SW 1271 (cell line): Measurements from ENCODE around the gene CNOT1.

Experiments used
- DNase-seq, 2 experiments: peaks; one replicate each; lab custom pipeline; 2025; lab: John Stamatoyannopoulos, UW

CNOT1 gene

DNA sequence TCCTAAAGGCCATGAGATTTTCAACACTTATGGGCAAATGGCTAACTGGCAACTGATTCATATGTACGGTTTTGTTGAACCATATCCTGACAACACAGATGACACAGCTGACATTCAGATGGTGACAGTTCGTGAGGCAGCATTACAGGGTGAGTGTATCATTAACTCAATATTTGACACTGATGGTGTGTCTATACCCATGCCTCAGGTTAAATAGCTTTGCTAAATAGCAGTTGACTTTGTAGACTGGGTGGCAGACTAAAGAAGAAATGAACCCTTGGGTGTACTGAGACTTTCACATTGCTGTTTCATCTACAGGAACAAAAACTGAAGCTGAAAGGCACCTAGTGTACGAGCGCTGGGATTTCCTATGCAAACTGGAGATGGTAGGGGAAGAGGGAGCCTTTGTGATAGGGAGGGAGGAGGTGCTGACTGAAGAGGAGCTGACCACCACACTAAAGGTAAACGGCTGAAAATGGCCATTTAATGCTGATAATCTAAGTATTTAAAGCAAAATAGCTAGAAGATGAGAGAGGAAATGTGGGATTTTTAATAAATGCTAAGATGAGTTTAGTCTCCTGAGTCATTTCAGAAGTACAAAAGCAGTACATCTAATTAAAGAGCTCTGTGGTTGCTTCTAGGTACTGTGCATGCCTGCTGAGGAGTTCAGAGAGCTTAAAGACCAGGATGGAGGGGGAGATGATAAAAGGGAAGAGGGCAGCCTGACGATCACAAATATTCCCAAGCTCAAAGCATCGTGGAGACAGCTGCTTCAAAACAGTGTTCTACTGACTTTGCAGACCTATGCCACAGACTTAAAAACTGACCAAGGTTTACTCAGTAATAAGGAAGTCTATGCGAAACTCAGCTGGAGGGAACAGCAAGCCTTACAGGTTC, 111.3 kb downstream of the CNOT1 start:
- DNase-seq = no peak

DNA sequence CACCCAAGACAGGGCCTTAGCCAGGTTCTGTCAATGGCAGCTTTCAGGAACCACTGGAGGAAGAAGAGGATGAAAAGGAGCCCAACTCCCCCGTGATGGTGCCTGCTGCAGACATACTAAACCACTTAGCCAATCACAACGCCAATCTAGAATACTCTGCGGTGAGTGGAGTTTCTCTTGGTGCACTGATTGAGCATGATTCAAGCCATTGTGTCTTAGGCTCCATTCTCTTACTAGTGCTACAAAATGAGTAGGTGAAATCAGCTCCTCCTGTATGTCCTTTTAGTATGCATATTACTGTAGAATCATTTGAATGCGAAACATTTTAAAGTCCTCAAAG, 112.9 kb downstream of the CNOT1 start:
- no peak for DNase-seq

GRCh38 chr16:58515871-58516767, 113.5 kb downstream of the CNOT1 start:
- no peak for DNase-seq

DNA sequence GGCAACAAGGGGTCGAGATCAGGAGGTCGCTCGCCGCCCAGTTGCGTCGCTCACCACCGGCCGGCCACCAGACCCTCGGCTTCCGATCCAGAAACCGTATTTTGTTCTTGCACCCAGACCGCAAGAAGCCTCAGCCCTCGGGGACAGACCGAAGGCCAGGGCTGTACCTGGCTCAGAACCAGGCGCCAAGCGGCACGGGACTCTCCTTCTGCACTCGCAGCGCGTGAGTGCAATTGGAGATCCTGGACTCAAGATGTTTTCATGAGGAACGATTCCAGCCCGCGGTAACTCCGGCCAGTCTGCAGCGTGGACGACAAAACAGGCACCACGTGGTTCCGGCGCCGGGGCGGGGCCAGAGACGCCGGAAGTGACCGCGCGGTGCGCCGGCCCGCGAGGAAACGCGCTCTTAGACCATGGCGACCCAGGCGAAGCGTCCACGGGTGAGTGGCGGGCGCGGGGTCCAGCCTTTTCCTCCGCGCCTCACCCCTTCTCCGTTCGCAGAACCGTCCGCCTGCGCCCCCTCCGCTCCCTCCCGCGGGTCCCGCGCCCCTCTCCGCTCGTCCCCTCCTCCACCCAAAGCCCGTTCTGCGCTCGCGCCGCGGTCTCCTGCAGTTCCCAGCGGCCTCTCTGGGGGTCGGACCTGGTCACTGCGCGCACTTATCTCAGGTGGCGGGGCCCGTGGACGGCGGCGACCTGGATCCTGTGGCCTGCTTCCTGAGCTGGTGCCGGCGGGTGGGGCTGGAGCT, 114.3 kb downstream of the CNOT1 start, which contains the start of gene SETD6:
SETD6 (plus strand) TSS at position 393 of the 746 bp plus-strand sequence; CDS start at position 414, 21 bp downstream.
- peak; percentile 43 to 75 for DNase-seq

DNA sequence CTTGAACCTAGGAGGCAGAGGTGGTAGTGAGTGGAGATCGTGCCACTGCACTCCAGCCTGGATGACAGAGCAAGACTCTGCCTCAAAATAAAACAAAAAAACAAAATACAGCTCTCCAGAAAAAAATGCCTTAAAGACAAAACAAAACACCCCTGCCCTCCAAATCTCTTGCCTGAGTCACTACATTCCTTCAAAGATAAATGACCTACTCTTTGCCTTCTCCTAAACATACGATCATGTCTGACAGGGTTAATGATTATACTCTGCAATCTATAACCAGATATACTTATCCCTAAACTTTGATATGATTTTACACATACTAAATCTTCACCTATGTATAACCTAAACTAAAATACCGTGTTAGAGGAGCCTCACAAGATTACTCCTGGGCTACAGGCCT, 115.8 kb downstream of the CNOT1 start:
- DNase-seq = no peak

GRCh38 chr16:58511933-58512815, 117.5 kb downstream of the CNOT1 start:
- DNase-seq = peak in 1 of 2 experiments; percentile 18

DNA sequence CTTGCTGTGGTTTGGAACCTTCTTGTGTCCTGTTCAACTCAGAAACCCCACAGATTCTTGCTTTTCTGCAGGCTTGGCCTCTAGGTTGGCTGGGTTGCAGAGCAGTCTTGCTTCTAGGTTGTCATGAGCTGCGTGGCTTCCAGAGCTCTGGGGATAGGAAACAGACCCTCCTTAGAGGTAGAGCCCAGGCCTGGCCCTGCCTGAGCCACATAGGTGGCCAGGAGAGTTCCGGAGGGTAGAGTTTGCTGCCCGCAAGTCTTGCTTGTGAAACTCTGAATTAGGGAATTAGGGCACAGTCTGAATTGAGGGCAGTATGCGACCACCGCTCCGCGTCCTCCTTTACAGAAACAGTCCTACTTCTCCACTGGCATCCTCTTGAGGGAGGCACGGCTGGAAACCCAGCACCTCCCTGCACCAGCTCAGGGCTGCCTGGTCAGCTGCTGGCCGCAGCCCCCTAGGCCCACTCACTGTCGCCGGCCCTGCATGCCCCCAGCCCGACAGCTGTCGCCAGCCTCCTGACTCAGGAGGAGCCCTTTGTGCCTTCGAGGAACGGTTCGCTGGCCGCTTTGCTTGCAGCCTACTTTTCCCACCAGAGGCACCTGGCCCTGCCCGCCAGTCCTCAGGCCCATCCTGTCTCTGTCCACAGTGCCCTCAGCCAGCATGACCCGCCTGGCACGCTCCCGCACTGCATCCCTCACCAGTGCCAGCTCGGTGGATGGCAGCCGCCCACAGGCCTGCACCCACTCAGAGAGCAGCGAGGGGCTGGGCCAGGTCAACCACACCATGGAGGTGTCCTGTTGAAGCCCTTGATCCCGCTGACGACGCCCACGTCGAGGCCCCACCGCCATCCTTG, 118.6 kb downstream of the CNOT1 start:
- DNase-seq = no peak

GRCh38 chr16:58510097-58510775, 119.4 kb downstream of the CNOT1 start:
- DNase-seq = no peak

DNA sequence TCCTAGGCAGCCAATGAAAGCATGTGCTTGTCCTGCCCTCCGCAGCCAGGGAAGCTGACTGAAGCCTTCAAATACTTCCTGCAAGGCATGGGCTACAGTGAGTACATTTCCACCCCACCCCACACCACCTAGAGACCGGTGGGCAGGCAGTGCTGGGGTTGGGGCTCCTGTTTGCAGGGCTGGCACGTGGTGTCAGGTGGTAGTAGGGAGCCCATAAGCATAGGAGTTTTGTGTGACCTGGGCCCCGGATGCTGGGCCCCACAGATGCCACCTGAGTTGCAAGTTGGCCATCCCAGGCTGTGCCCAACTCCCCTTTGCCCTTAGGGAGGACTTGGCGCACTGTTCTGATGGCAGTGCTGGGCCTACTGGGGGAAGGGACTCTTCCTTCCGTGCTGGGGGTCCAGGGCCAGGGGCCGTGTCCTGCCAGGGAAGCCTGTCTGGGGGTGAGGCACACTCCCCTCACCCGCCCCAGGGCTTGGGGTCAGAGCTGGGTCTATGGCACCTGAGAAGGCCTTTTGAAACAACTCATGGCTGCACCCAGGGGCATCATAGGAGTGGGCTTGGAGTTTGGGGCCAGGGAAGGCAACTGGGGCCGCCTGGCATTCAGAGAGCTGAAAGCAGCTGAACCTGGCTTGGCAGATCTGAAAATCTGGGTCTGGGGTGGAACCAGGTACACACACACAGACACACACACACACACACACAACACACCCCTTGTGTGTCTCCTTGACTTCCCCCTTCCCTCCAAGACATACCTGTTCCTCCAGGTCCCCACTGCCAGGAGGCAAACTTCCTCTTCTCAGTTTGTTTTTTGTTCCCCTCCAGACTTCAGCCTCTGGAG, 120.2 kb downstream of the CNOT1 start:
- no peak for DNase-seq

DNA sequence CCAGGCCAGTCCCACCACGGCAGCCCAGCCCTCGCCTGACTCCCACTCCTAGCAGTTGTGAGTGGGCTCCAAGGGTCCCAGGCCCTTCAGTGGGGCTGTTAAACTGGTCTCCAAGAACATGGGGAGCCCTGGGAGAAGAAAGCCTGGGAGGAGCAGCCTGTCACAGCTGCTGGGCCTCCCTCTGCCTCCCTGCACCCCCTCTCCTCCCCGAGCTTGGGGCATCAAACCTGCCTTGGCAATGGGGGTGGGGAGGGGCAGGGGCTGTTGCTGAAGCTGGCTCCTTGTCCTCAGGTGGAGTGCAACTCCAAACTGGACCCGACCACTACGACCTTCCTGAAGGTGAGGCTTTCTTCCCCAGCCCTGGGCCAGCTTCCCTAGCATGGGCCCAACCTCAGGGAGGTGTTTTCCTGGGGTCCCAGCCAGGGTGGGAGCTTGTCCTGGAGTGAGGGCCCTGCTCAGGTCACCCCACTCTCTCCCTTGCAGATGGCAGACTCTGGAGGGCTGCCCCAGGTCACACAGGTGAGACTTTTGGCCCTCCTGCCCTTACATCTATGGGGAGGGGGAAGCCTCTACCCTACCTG, 120.9 kb downstream of the CNOT1 start:
- DNase-seq = no peak

- DNase-seq = no peak
Measured at GRCh38 chr16:58507963-58508670, 121.5 kb downstream of the CNOT1 start.

- DNase-seq = no peak
Measured at GRCh38 chr16:58507195-58507962, 122.2 kb downstream of the CNOT1 start.

DNA sequence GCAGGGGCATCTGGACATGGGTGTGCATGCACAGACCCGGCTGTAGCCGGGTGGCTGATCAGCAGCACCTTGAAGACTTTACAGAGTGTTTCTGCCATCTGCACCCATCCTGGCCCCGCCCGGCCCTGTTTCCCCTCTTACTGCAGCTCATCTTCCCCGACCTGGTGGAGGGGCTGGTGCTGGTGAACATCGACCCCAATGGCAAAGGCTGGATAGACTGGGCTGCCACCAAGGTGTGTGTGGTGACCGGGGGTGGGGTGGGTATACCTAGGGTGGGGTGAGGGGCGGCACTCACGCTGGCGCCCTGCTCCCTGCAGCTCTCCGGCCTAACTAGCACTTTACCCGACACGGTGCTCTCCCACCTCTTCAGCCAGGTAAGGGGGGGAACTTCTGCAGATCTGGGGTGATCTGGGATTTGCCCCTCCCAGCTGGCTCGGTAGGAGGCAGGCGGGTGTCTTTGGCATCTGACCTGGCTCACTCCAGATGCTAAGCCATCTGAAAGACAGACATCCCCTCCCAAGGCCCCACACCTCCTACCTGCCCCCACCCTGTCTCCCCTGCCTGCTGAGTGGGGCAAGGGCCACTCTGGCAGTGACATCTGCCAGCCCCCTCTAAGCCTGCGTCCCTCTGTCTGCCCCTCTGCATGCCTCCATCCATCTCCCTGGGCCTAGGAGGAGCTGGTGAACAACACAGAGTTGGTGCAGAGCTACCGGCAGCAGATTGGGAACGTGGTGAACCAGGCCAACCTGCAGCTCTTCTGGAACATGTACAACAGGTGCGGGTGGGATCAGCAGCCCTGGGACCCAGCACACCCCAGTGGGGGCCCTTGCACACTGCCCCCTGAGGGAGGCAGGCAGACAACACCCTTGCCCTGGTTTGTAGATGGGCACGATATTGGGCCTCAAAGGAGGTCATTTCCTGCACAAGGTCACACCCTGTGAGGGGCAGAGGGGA, 123.1 kb downstream of the CNOT1 start:
- DNase-seq = no peak

DNA sequence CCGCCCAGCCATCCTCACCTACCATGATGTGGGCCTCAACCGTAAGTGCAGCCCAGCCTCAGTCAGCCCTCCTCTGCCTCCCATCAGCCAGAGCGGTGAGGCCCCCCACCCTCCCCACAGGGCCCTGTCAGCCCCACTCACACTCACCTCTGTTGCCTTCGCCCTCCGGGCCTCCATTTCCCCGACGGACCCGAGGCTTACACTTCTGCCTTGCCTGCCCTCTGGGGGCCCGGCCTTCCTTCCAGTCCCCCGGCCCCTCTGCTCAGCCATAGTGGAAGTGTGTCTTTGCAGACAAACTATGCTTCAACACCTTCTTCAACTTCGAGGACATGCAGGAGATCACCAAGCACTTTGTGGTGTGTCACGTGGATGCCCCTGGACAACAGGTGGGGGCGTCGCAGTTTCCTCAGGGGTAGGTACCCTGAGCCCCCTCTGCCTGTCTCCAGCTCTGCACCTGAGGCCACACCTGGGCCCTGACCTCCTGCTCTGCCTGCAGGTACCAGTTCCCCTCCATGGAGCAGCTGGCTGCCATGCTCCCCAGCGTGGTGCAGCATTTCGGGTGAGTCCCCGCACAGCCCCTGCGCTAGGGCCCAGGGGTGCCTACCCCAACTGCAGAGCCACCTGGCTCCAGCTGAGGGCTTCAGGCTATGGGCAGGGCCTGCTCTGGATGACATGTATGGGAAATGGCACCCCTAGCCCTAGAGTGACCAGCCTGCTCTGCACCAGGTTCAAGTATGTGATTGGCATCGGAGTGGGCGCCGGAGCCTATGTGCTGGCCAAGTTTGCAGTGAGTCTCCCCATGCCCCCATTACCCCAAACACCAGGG, 125.5 kb downstream of the CNOT1 start:
- no peak for DNase-seq
